MM.1S (cell line): ENCODE measurements around the gene KAT6B.

Experiments used
- DNase-seq: peaks from one replicate; pipeline ENCODE4 v3.0.0-alpha.2; 2015
- H2AFZ ChIP-seq: fragments of 300-600 bp; sonication (generic); 2 replicates; pipeline ENCODE4 v1.6.0; 2016; ENCODE audit warnings: antibody characterized with exemption, low read length
- H3F3A ChIP-seq: fragments of 300-600 bp; sonication (generic); 2 replicates; pipeline ENCODE4 v1.6.1; 2016; ENCODE audit warnings: mild to moderate bottlenecking, antibody characterized with exemption, low read length, moderate library complexity, mixed read lengths; ENCODE audit not compliant: insufficient read depth
- H3K27ac ChIP-seq: fragments of 300-600 bp; sonication (generic); 2 replicates; pipeline ENCODE4 v1.5.1; 2016; ENCODE audit warnings: mild to moderate bottlenecking, low read length
- H3K27me3 ChIP-seq: fragments of 300-600 bp; sonication (generic); replicated peaks from 2 replicates; pipeline ENCODE4 v1.6.0; 2016; ENCODE audit warnings: low read length; ENCODE audit not compliant: insufficient read depth
- H3K36me3 ChIP-seq: fragments of 300-600 bp; sonication (generic); replicated peaks from 2 replicates; pipeline ENCODE4 v1.6.1; 2016; ENCODE audit warnings: mild to moderate bottlenecking, low read length, mixed read lengths; ENCODE audit not compliant: insufficient read depth
- H3K4me1 ChIP-seq: fragments of 300-600 bp; sonication (generic); 2 replicates; pipeline ENCODE4 v1.6.1; 2016; ENCODE audit warnings: low read length, mixed read lengths
- H3K4me2 ChIP-seq: fragments of 300-600 bp; sonication (generic); 2 replicates; pipeline ENCODE4 v1.6.0; 2016; ENCODE audit warnings: low read depth, low read length
- H3K4me3 ChIP-seq: fragments of 300-600 bp; sonication (generic); 2 replicates; pipeline ENCODE4 v1.5.1; 2016; ENCODE audit warnings: low read length, mixed read lengths
- H3K79me2 ChIP-seq: fragments of 300-600 bp; sonication (generic); 2 replicates; pipeline ENCODE4 v1.6.1; 2016; ENCODE audit warnings: mixed run types, low read length, mixed read lengths
- H3K9ac ChIP-seq: fragments of 300-600 bp; sonication (generic); 2 replicates; pipeline ENCODE4 v1.6.1; 2016; ENCODE audit warnings: low read length, mixed read lengths
- H3K9me2 ChIP-seq: fragments of 300-600 bp; sonication (generic); replicated peaks from 2 replicates; pipeline ENCODE4 v1.6.1; 2016; ENCODE audit warnings: mild to moderate bottlenecking, low read length, mixed read lengths; ENCODE audit not compliant: insufficient read depth
- H3K9me3 ChIP-seq: fragments of 300-600 bp; sonication (generic); replicated peaks from 2 replicates; pipeline ENCODE4 v1.6.1; 2016; ENCODE audit warnings: mild to moderate bottlenecking, low read length, mixed read lengths; ENCODE audit not compliant: insufficient read depth
- H4K20me1 ChIP-seq: fragments of 300-600 bp; sonication (generic); 2 replicates; pipeline ENCODE4 v1.6.1; 2016; ENCODE audit warnings: mild to moderate bottlenecking, low read length, moderate library complexity, mixed read lengths; ENCODE audit not compliant: insufficient read depth
- EZH2 ChIP-seq: fragments of 300-600 bp; sonication (generic); optimal IDR thresholded peaks from 2 replicates; pipeline ENCODE3; 2017; ENCODE audit warnings: low read depth, mild to moderate bottlenecking, antibody characterized with exemption, low read length, mixed read lengths
- EZH2phosphoT487 ChIP-seq: fragments of 300-600 bp; sonication (generic); IDR thresholded peaks from 2 replicates; pipeline ENCODE4 v1.6.1; 2018; ENCODE audit warnings: antibody characterized with exemption, low read length
- TF ChIP-seq, protein P1 (sequence below): fragments of 300-600 bp; sonication (generic); IDR thresholded peaks from 2 replicates; pipeline ENCODE4 v1.5.1; 2016; ENCODE audit warnings: antibody characterized with exemption, low read length, mixed read lengths

KAT6B gene

DNA sequence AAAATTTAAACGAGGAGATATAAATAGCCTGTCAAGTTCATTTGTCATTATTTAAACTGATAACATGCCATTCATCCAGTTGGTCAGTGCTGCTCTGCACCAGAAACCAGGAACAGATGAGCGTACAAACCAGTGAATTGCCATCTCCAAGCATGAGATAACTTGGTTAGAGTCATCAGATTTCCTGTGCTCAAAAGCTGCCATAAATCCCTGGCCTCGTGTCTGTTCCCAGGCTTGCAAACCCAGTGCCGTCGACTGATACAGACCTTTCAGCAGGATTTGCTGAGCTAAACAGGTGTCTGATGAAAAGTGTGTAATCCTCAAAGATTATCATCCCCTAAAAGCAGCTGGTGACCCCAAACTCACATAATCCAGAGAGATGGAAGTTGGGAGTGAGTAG lies 189.0 kb downstream of the KAT6B start:
- DNase-seq: no peak
- Histone ChIP-seq H3K27me3 (no peaks in the 10 kb centered on the region), H3K4me2 (no peak overlapping the region), H2AFZ (no peak overlapping the region), H3K4me3 (no peak overlapping the region), H3K9me2 (no peaks in the 10 kb centered on the region), H3K4me1 (peaks cover 73% of the 10 kb centered on the region), H4K20me1 (no peaks in the 10 kb centered on the region), H3F3A (peaks cover 28% of the 10 kb centered on the region), H3K36me3 (no peaks in the 10 kb centered on the region), H3K79me2 (no peaks in the 10 kb centered on the region), H3K9ac (no peak overlapping the region), H3K9me3 (no peaks in the 10 kb centered on the region), H3K27ac (no peak overlapping the region)
- no peak for TF ChIP-seq EZH2
- TF ChIP-seq, protein P1, sequence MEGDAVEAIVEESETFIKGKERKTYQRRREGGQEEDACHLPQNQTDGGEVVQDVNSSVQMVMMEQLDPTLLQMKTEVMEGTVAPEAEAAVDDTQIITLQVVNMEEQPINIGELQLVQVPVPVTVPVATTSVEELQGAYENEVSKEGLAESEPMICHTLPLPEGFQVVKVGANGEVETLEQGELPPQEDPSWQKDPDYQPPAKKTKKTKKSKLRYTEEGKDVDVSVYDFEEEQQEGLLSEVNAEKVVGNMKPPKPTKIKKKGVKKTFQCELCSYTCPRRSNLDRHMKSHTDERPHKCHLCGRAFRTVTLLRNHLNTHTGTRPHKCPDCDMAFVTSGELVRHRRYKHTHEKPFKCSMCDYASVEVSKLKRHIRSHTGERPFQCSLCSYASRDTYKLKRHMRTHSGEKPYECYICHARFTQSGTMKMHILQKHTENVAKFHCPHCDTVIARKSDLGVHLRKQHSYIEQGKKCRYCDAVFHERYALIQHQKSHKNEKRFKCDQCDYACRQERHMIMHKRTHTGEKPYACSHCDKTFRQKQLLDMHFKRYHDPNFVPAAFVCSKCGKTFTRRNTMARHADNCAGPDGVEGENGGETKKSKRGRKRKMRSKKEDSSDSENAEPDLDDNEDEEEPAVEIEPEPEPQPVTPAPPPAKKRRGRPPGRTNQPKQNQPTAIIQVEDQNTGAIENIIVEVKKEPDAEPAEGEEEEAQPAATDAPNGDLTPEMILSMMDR: no peak
- no peak for TF ChIP-seq EZH2phosphoT487

DNA sequence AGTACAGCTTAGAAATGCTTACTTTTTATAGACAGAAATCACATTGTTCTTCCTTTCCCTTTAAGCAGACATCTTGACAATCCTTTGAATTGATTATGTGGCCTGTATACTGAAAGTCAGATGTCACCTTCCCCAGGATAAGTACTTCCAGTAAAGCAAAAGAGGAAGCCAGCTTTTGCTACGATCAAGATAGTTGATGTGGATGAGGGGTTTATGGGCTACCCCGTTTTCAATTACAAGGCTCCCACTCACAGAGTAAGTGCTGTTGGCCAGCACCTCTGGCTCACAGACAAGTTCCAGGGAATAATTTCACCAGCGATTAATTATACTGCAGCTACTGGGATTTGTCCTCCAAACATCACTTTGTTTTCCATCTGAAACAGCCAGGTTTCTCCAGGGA lies 189.9 kb downstream of the KAT6B start:
- H3K27me3 ChIP-seq: no peaks in the 10 kb centered on the region
- H3K36me3 ChIP-seq: no peaks in the 10 kb centered on the region; the same call in 1 of the 2 replicates

DNA sequence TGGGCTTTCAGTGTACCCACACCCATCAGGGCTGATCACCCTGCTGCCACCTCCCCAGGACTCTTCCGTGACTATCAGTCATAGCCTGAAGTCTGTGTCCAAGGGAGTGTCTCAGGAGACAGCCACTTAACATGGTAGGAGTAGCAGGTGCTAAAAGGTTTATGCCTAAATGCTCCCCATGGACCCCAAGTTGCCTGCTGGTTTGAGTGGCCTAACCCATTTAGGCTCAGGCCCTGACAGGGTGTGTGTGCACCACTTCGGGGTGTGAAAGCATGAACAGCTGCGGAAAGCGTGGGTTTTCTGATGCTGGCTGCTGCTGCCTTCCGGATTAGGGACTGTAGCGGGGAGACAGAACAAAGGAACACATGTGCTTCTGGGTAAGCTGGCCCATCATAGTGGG lies 191.9 kb downstream of the KAT6B start:
- no peak for DNase-seq
- no peak overlapping the region for H3K4me3 ChIP-seq
- H3K4me2 ChIP-seq: no peak overlapping the region
- no peaks in the 10 kb centered on the region for H3K79me2 ChIP-seq
- no peaks in the 10 kb centered on the region; the same call in 1 of the 2 replicates for H3K36me3 ChIP-seq
- no peaks in the 10 kb centered on the region for H3K9me3 ChIP-seq
- H3K27me3 ChIP-seq: no peaks in the 10 kb centered on the region
- peaks cover 8% of the 10 kb centered on the region for H3F3A ChIP-seq
- H4K20me1 ChIP-seq: no peaks in the 10 kb centered on the region
- no peak overlapping the region for H3K27ac ChIP-seq
- H3K4me1 ChIP-seq: peaks cover 52% of the 10 kb centered on the region
- TF ChIP-seq EZH2phosphoT487 (no peak), EZH2 (no peak)
- TF ChIP-seq, protein P1: no peak
- no peaks in the 10 kb centered on the region for H3K9me2 ChIP-seq
- H2AFZ ChIP-seq: no peak overlapping the region
- no peak overlapping the region for H3K9ac ChIP-seq

More for the DNA sequence above, 189.9 kb downstream of the KAT6B start:
- Histone ChIP-seq H3K9ac (no peak overlapping the region), H3K79me2 (no peaks in the 10 kb centered on the region), H3K27ac (no peak overlapping the region), H3K4me1 (peaks cover 66% of the 10 kb centered on the region), H3K4me3 (no peak overlapping the region), H3F3A (peaks cover 20% of the 10 kb centered on the region), H3K4me2 (no peak overlapping the region), H3K9me2 (no peaks in the 10 kb centered on the region), H2AFZ (no peak overlapping the region), H4K20me1 (no peaks in the 10 kb centered on the region), H3K9me3 (no peaks in the 10 kb centered on the region)
- TF ChIP-seq, protein P1: no peak
- no peak for TF ChIP-seq EZH2
- DNase-seq: no peak
